Adrenal gland (tissue), 12 donors: ENCODE results near the gene IL18BP. TPM values are rescaled to one million over a fixed set of nuclear protein-coding genes. Genes with fewer than 3 reads are reported as not detected.
A peak's percentile ranks its signal among the peaks of the same experiment; 100 is the strongest.

Source experiments
- DNase-seq, 7 donors: peaks; one replicate each; pipeline ENCODE4 v3.0.0-alpha.2; 2019 to 2020
- H3K27ac ChIP-seq, 5 donors: fragments of 200-600 bp; sonication (generic) in 4 of 5; 1 replicate in 3 of 5; 2 replicates in 2 of 5; pipeline versions ENCODE4 v1.5.1 to v1.8.0; 2016 to 2020; ENCODE audit warnings: mild to moderate bottlenecking in 1 of 5
- H3K27me3 ChIP-seq: fragments of 200-600 bp; 2 replicates; pipeline ENCODE4 v1.8.0; 2021
- H3K36me3 ChIP-seq, 2 donors: fragments of 200-600 bp; replicated peaks in 1 of 2; 1 replicate in 1 of 2; 2 replicates in 1 of 2; pipeline versions ENCODE4 v1.5.1 to v1.8.0; 2018 to 2022
- H3K4me1 ChIP-seq, 2 donors: fragments of 200-600 bp; replicated peaks in 1 of 2; 1 replicate in 1 of 2; 2 replicates in 1 of 2; pipeline versions ENCODE4 v1.5.1 to v1.8.0; 2018 to 2021
- H3K4me3 ChIP-seq, 4 donors: fragments of 200-600 bp; sonication (generic) in 3 of 4; one replicate each; pipeline ENCODE4 v1.5.1; 2016 to 2018
- H3K9me3 ChIP-seq, 3 donors: fragments of 200-600 bp; sonication (generic) in 1 of 3; replicated peaks in 1 of 3; 1 replicate in 2 of 3; 2 replicates in 1 of 3; pipeline versions ENCODE4 v1.5.1 to v1.8.0; 2016 to 2021
- CTCF ChIP-seq, 6 experiments: fragments of 450-650 bp in 4 of 6; fragments of 200-600 bp in 2 of 6; sonication (generic) in 1 of 6; IDR thresholded peaks; 1 replicate in 5 of 6; 2 replicates in 1 of 6; pipeline versions ENCODE4 v1.5.1 to v1.8.0; 2016 to 2021; ENCODE audit warnings: antibody characterized with exemption in 6 of 6, mild to moderate bottlenecking in 2 of 6, moderate library complexity in 1 of 6
- POLR2A ChIP-seq, 2 donors: fragments of 450-650 bp; IDR thresholded peaks; one replicate each; pipeline ENCODE4 v1.6.1; 2017; ENCODE audit warnings: antibody characterized with exemption in 2 of 2, mild to moderate bottlenecking in 2 of 2, moderate library complexity in 1 of 2
- WGBS, 4 donors: extraction: QIAGEN DNeasy Blood & Tissue Kit in 2 of 4; methylation state at CpG; one replicate each; pipeline versions ENCODE4 v1.1.5 to v1.1.7; 2013 to 2017; 5-methylcytosine and 5-hydroxymethylcytosine counted together
- intact Hi-C, 2 donors: fragments of 100-400 bp; cut with DNase I; formaldehyde crosslinking; loops; one replicate each; pipeline versions ENCODE4 v1.14.1 to v1.15.0; 2022 to 2023
- polyA plus RNA-seq, 3 donors: library from polyadenylated mRNA; stranded (reverse); fragments of 200-250 nt in 2 of 3; fragments of 350-450 nt in 1 of 3; fragmentation: Illumina TruSeq in 1 of 3; extraction: RNeasy Lipid Tissue Mini Kit (QIAGEN cat#74804) in 1 of 3; gene quantifications; one replicate each; pipeline ENCODE4 v1.2.3, GENCODE V29; 2013 to 2014
- total RNA-seq, 9 donors: library from RNA; depleted of rRNA in 4 of 9; stranded (reverse); fragments of >200 nt in 4 of 9; fragments of 120-200 nt in 1 of 9; fragmentation: NEBNext Ultra II Directional in 1 of 9; extraction: Animal tissue kit (Norgen Biotek cat#: 25700) in 1 of 9; gene quantifications; one replicate each; pipeline versions ENCODE4 v1.1.0 to v1.2.4, GENCODE V29; 2013 to 2023
- donor health status: healthy with polysubstance abuse.
- donor health status: Bipolar disorder and iron deficiency.
- donor health status: DM: yes; HTN: yes; CAD: no.
- donor health status: DM: no; HTN: no; CAD: no.
- donor health status: DM: no; HTN: no; CAD: no.
- donor health status: DM: yes; HTN: yes; CAD: no.

Gene IL18BP
- total and polyA plus RNA-seq, 12 donors: 3.2 to 41.2 (median 11.4) TPM

GRCh38 chr11:72005347-72006260, 6.9 kb downstream of the IL18BP start:
- Histone ChIP-seq H3K36me3 (peaks cover 0 to 94% of the 10 kb centered on the region in 2 donors), H3K4me1 (peaks cover 0 to 10% of the 10 kb centered on the region in 2 donors), H3K9me3 (no peaks in the 10 kb centered on the region), H3K27me3 (no peaks in the 10 kb centered on the region), H3K27ac (peak overlapping the region in 2 of 5 donors; percentile 36 to 54), H3K4me3 (no peak overlapping the region)
- 80 to 87% (median 84%) methylated on average over 14 to 20 of the region's 20 CpGs for WGBS, 4 donors
- intact Hi-C loops: no loop called here
- peak in 2 of 7 donors; percentile 31 to 38 for DNase-seq
- TF ChIP-seq POLR2A (IDR thresholded peaks at IDR 0.05) (no peak), CTCF (IDR thresholded peaks at IDR 0.05) (no peak)

DNA sequence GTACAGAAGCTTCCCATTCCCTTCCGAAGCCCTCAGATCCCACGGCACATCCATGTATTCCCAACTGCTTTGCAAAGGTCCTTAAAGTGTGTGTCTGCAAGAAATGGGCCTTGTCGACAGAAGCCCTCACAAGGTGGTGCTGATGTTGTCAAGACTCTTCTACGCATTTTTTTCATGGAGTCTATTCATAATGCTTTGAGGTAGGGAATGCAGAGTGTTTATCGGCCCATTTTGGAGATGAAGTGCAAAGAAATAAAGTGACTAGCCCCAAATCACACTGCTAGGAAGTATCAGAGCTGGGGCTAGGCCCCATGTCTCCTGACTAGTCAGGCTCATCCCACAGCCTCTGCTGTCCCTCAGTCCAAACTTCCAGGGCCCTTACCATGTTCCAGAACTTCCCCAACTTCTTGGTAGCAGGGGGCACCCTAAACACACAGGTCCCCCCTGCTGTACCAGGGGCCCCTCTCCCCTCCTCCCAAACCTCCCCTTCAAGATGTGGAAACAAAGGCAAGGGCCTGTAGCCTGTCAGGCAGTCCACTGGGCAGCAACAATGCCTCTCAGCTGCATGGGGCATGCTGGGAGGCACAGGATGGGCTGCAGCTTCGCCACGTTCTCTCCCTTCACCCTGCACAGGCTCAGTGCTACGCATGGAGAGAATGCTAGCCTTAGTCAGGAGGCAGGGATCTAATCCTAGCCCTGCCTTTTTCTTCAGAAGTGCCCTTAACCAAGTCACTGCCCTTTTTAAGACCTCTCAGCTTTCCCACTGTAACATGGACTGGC, 7.8 kb downstream of the IL18BP start:
- H3K27ac ChIP-seq: peak overlapping the region in 1 of 5 donors; percentile 7
- no peak overlapping the region for H3K4me3 ChIP-seq
- H3K4me1 ChIP-seq: peaks cover 0 to 2% of the 10 kb centered on the region in 2 donors
- H3K36me3 ChIP-seq: peaks cover 0 to 100% of the 10 kb centered on the region in 2 donors
- intact Hi-C loops: no loop called here
- 85 to 90% (median 89%) methylated on average over 6 to 8 of the region's 8 CpGs for WGBS, 4 donors
- H3K9me3 ChIP-seq: no peaks in the 10 kb centered on the region
- peak in 1 of 7 donors; percentile 44 for DNase-seq
- no peak for TF ChIP-seq CTCF (IDR thresholded peaks at IDR 0.05)
- TF ChIP-seq POLR2A (IDR thresholded peaks at IDR 0.05): no peak
- H3K27me3 ChIP-seq: no peaks in the 10 kb centered on the region

DNA sequence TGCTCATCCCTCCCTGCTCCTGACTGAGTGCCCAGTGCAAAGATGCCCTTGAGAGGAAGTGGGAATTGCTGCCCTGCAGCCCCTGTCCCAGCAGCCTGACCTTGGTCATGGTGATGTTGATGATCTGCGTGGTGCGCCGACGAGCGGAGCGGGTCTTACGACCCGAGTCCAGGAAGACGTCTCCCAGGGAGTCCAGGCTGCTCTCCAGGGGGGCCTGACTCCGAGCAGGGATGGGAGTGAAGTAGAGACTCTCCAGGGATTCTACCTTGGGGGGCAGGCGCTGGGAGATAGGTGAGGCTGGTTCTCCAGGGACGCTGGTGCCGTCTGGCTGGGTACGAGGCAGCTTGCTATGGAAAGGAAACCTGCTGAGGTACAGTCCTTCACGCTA, 8.4 kb downstream of the IL18BP start:
- Histone ChIP-seq H3K4me1 (no peaks in the 10 kb centered on the region), H3K4me3 (no peak overlapping the region), H3K27ac (peak overlapping the region in 1 of 5 donors; percentile 10), H3K36me3 (peaks cover 0 to 100% of the 10 kb centered on the region in 2 donors), H3K9me3 (no peaks in the 10 kb centered on the region), H3K27me3 (no peaks in the 10 kb centered on the region)
- TF ChIP-seq CTCF (IDR thresholded peaks at IDR 0.05) (no peak), POLR2A (IDR thresholded peaks at IDR 0.05) (no peak)
- WGBS, 4 donors: 66 to 76% (median 73%) methylated on average over 12 to 15 of the region's 15 CpGs
- intact Hi-C loops: no loop called here
- peak in 2 of 7 donors; percentile 25 to 50 for DNase-seq

GRCh38 chr11:72007587-72007986, 8.9 kb downstream of the IL18BP start:
- TF ChIP-seq CTCF (IDR thresholded peaks at IDR 0.05) (no peak), POLR2A (IDR thresholded peaks at IDR 0.05) (no peak)
- DNase-seq: no peak

More at GRCh38 chr11:72007587-72007986, 8.9 kb downstream of the IL18BP start:
- intact Hi-C loops: no loop called here
- 76 to 83% (median 82%) methylated on average over 5 of the region's 5 CpGs for WGBS, 4 donors
- Histone ChIP-seq H3K27ac (peak overlapping the region in 1 of 5 donors; percentile 7), H3K27me3 (no peaks in the 10 kb centered on the region), H3K9me3 (no peaks in the 10 kb centered on the region), H3K36me3 (peaks cover 0 to 100% of the 10 kb centered on the region in 2 donors), H3K4me3 (no peak overlapping the region), H3K4me1 (no peaks in the 10 kb centered on the region)
